ENCODE data around the gene IGSF6. TPM values are rescaled to one million over a fixed set of nuclear protein-coding genes. Genes with fewer than 3 reads are reported as not detected.

The IGSF6 gene
- total RNA-seq = 10 to 100 TPM in 1 of 10 donors, 1 to 10 TPM in 6, under 1 TPM in 3; 0.78 to 14.5 (median 1.8) TPM
- polyA plus RNA-seq = 1 to 10 TPM in 1 of 2 donors, under 1 TPM in 1; 0.55 to 1.7 TPM
- long read RNA-seq, donor 1 = 0 reads
- long read RNA-seq, donor 2, partial matches to known transcripts = 1 of 2 reads
- long read RNA-seq, donor 2, other reads (novel, unspliced or antisense) = 0 of 2 reads
- long read RNA-seq, donor 3 = 0 reads

- H3K27me3 ChIP-seq = no peaks in the 10 kb centered on the region
- H3K36me3 ChIP-seq = peaks cover 0 to 36% (median 0%) of the 10 kb centered on the region in 9 donors
- peak within 1 kb of the TSS in 4 of 10 donors; percentile 1 to 82 (median 32) for H3K27ac ChIP-seq
- peak in 2 of 8 donors; percentile 17 to 44 for ATAC-seq
- peak within 1 kb of the TSS in 5 of 10 donors; percentile 5 to 52 (median 13) for H3K4me3 ChIP-seq
- TF ChIP-seq CTCF (IDR thresholded peaks at IDR 0.05) = no peak
- H3K9me3 ChIP-seq = no peaks in the 10 kb centered on the region
- intact Hi-C loops (cut with DNase I) = loop anchor here in 1 of 10 donors (10.0 kb wide), 1 partner anchor 52 kb away; no protein-coding TSS in a partner anchor
- H3K4me1 ChIP-seq = peaks cover 0 to 81% (median 2%) of the 10 kb centered on the region in 9 donors
- WGBS, 2 donors = 94% methylated on average over 6 of the region's 6 CpGs
- DNase-seq = no peak
These were observed at the start of gene IGSF6 for GRCh38 chr16:21652453-21652852. Gene IGSF6, minus strand, starts transcription at chr16:21652608. Its CDS starts 10 bp downstream, at chr16:21652598.

- Histone ChIP-seq H3K27me3 (no peaks in the 10 kb centered on the region), H3K4me1 (peaks cover 0 to 7% (median 0%) of the 10 kb centered on the region in 9 donors), H3K9me3 (no peaks in the 10 kb centered on the region), H3K36me3 (no peaks in the 10 kb centered on the region), H3K4me3 (no peak overlapping the region), H3K27ac (no peak overlapping the region)
- intact Hi-C loops (cut with DNase I) = loop anchor here in 2 of 10 donors (5.0 to 10.0 kb wide), 2 partner anchors 44 to 46 kb away; partner anchors contain the start of gene IGSF6 (in 1 of the 2)
- ATAC-seq (peak in 2 of 8 donors; percentile 22 to 39), DNase-seq (no peak)
- no peak for TF ChIP-seq CTCF (IDR thresholded peaks at IDR 0.05)
- 17 to 31% methylated on average over 2 of the region's 2 CpGs for WGBS, 2 donors
These were observed 48.9 kb upstream of the IGSF6 start for GRCh38 chr16:21701271-21701670.

- intact Hi-C loops (cut with DNase I) = no loop called here
- DNase-seq (no peak), ATAC-seq (no peak)
- Histone ChIP-seq H3K27ac (no peak overlapping the region), H3K9me3 (no peaks in the 10 kb centered on the region), H3K27me3 (no peaks in the 10 kb centered on the region), H3K4me1 (peaks cover 0 to 7% (median 0%) of the 10 kb centered on the region in 9 donors), H3K36me3 (no peaks in the 10 kb centered on the region), H3K4me3 (no peak overlapping the region)
- TF ChIP-seq CTCF (IDR thresholded peaks at IDR 0.05) = no peak
- 77 to 78% methylated on average over 9 of the region's 9 CpGs for WGBS, 2 donors
These were observed 46.0 kb upstream of the IGSF6 start for GRCh38 chr16:21698169-21699032.

- intact Hi-C loops (cut with DNase I) = no loop called here
- Histone ChIP-seq H3K9me3 (no peaks in the 10 kb centered on the region), H3K36me3 (no peaks in the 10 kb centered on the region), H3K4me3 (no peak overlapping the region), H3K4me1 (peaks cover 0 to 7% (median 0%) of the 10 kb centered on the region in 9 donors), H3K27me3 (no peaks in the 10 kb centered on the region), H3K27ac (no peak overlapping the region)
- DNase-seq (no peak), ATAC-seq (no peak)
- WGBS, 2 donors = 90 to 94% methylated on average over 5 of the region's 5 CpGs
- TF ChIP-seq CTCF (IDR thresholded peaks at IDR 0.05) = no peak
These were observed 44.6 kb upstream of the IGSF6 start for GRCh38 chr16:21697032-21697431.
